ENCODE data around the gene TM9SF4. TPM values are rescaled to one million over a fixed set of nuclear protein-coding genes. Genes with fewer than 3 reads are reported as not detected.
"Not testable (repeated sequence)": the region's sequence is repeated elsewhere in the genome, so short reads cannot be mapped to it uniquely, and the experiment has no call there.

TM9SF4 gene
- polyA plus RNA-seq, 6 donors from 2014 or later, result 28.4 to 44.0 (median 31.6) TPM

GRCh38 chr20:32110727-32111126 is 1.2 kb downstream of the TM9SF4 start:
- H3K4me1 Mint-ChIP-seq, result peaks cover 40 to 42% (median 41%) of the 10 kb centered on the region in 3 donors
- no peaks in the 10 kb centered on the region for H3K27me3 Mint-ChIP-seq
- DNase-seq (no peak), ATAC-seq (ENCODE audit: low read depth in 2 of 2) (no peak)
- H3K9me3 Mint-ChIP-seq, result peaks cover 0 to 1% (median 0%) of the 10 kb centered on the region in 7 donors
- H3K36me3 Mint-ChIP-seq, result no peaks in the 10 kb centered on the region
- H3K27ac Mint-ChIP-seq, result peak overlapping the region in 5 of 6 donors; percentile 39 to 100 (median 100)
- peak overlapping the region; percentile 77 to 100 (median 97) for H3K4me3 Mint-ChIP-seq

- H3K36me3 Mint-ChIP-seq, result no peaks in the 10 kb centered on the region
- peaks cover 0 to 1% (median 0%) of the 10 kb centered on the region in 7 donors for H3K9me3 Mint-ChIP-seq
- ATAC-seq (ENCODE audit: low read depth in 2 of 2), result no peak
- H3K27ac Mint-ChIP-seq, result peak overlapping the region in 4 of 6 donors; percentile 15 to 100 (median 66)
- DNase-seq, result no peak
- H3K27me3 Mint-ChIP-seq, result no peaks in the 10 kb centered on the region
- H3K4me3 Mint-ChIP-seq, result peak overlapping the region in 7 of 8 donors; percentile 1 to 100 (median 96)
- peaks cover 41 to 43% (median 42%) of the 10 kb centered on the region in 3 donors for H3K4me1 Mint-ChIP-seq
Observed at GRCh38 chr20:32111156-32111686, 1.7 kb downstream of the TM9SF4 start.

GRCh38 chr20:32111753-32112152 is 2.2 kb downstream of the TM9SF4 start:
- no peaks in the 10 kb centered on the region for H3K36me3 Mint-ChIP-seq

GRCh38 chr20:32112841-32113240 is 3.3 kb downstream of the TM9SF4 start:
- Mint-ChIP-seq H3K9me3 (peaks cover 0 to 1% (median 0%) of the 10 kb centered on the region in 7 donors), H3K4me3 (peak overlapping the region in 1 of 8 donors; percentile 58), H3K27ac (no peak overlapping the region), H3K4me1 (peaks cover 49 to 54% (median 52%) of the 10 kb centered on the region in 3 donors), H3K36me3 (no peaks in the 10 kb centered on the region), H3K27me3 (no peaks in the 10 kb centered on the region)
- DNase-seq, result no peak
- no peak for ATAC-seq (ENCODE audit: low read depth in 2 of 2)

More at GRCh38 chr20:32111753-32112152, 2.2 kb downstream of the TM9SF4 start:
- no peak for ATAC-seq (ENCODE audit: low read depth in 2 of 2)
- H3K9me3 Mint-ChIP-seq, result peaks cover 0 to 1% (median 0%) of the 10 kb centered on the region in 7 donors
- H3K27ac Mint-ChIP-seq, result peak overlapping the region in 3 of 6 donors; percentile 0 to 88 (median 57)
- H3K27me3 Mint-ChIP-seq, result no peaks in the 10 kb centered on the region
- H3K4me3 Mint-ChIP-seq, result peak overlapping the region in 4 of 8 donors; percentile 12 to 96 (median 72)
- DNase-seq, result no peak
- peaks cover 46 to 48% (median 46%) of the 10 kb centered on the region in 3 donors for H3K4me1 Mint-ChIP-seq

- no peak for ATAC-seq (ENCODE audit: low read depth in 2 of 2)
- peaks cover 0 to 1% (median 0%) of the 10 kb centered on the region in 7 donors for H3K9me3 Mint-ChIP-seq
- H3K27ac Mint-ChIP-seq, result no peak overlapping the region
- no peaks in the 10 kb centered on the region for H3K36me3 Mint-ChIP-seq
- no peak for DNase-seq
- peaks cover 49 to 54% (median 52%) of the 10 kb centered on the region in 3 donors for H3K4me1 Mint-ChIP-seq
- H3K4me3 Mint-ChIP-seq, result peak overlapping the region in 1 of 8 donors; percentile 58
- no peaks in the 10 kb centered on the region for H3K27me3 Mint-ChIP-seq
Observed at GRCh38 chr20:32113591-32114260, 4.2 kb downstream of the TM9SF4 start.

GRCh38 chr20:32114305-32114960 is 4.9 kb downstream of the TM9SF4 start:
- no peak for DNase-seq
- no peak for ATAC-seq (ENCODE audit: low read depth in 2 of 2)
- peak overlapping the region in 2 of 6 donors; percentile 38 to 79 for H3K27ac Mint-ChIP-seq
- H3K4me3 Mint-ChIP-seq, result peak overlapping the region in 1 of 8 donors; percentile 61
- peaks cover 49 to 54% (median 52%) of the 10 kb centered on the region in 3 donors for H3K4me1 Mint-ChIP-seq
- no peaks in the 10 kb centered on the region for H3K36me3 Mint-ChIP-seq
- peaks cover 0 to 1% (median 0%) of the 10 kb centered on the region in 7 donors for H3K9me3 Mint-ChIP-seq
- no peaks in the 10 kb centered on the region for H3K27me3 Mint-ChIP-seq

- H3K4me3 Mint-ChIP-seq, result peak overlapping the region in 1 of 8 donors; percentile 20
- H3K9me3 Mint-ChIP-seq, result no peaks in the 10 kb centered on the region
- peak overlapping the region in 1 of 6 donors; percentile 14 for H3K27ac Mint-ChIP-seq
- DNase-seq, result no peak
- H3K4me1 Mint-ChIP-seq, result peaks cover 45 to 49% (median 47%) of the 10 kb centered on the region in 3 donors
- H3K27me3 Mint-ChIP-seq, result no peaks in the 10 kb centered on the region
- ATAC-seq (ENCODE audit: low read depth in 2 of 2), result no peak
- no peaks in the 10 kb centered on the region for H3K36me3 Mint-ChIP-seq
Observed at GRCh38 chr20:32115211-32115767, 5.8 kb downstream of the TM9SF4 start.

- ATAC-seq (ENCODE audit: low read depth in 2 of 2) (no peak), DNase-seq (no peak)
- no peak overlapping the region for H3K27ac Mint-ChIP-seq
- peaks cover 41 to 49% (median 42%) of the 10 kb centered on the region in 3 donors for H3K4me1 Mint-ChIP-seq
- no peaks in the 10 kb centered on the region for H3K27me3 Mint-ChIP-seq
- H3K4me3 Mint-ChIP-seq, result peak overlapping the region in 1 of 8 donors; percentile 16
- no peaks in the 10 kb centered on the region for H3K9me3 Mint-ChIP-seq
- no peaks in the 10 kb centered on the region for H3K36me3 Mint-ChIP-seq
Observed at GRCh38 chr20:32116079-32116521, 6.6 kb downstream of the TM9SF4 start.

- not testable (repeated sequence) for H3K9me3 Mint-ChIP-seq; H3K36me3 Mint-ChIP-seq; ATAC-seq (ENCODE audit: low read depth in 2 of 2); H3K27me3 Mint-ChIP-seq; DNase-seq
- Mint-ChIP-seq H3K27ac (peak overlapping the region in 3 of 6 donors; percentile 47 to 67 (median 59)), H3K4me3 (peak overlapping the region in 1 of 8 donors; percentile 16), H3K4me1 (peaks cover 35 to 42% (median 36%) of the 10 kb centered on the region in 3 donors)
Observed at GRCh38 chr20:32116796-32117195, 7.3 kb downstream of the TM9SF4 start.

- not testable (repeated sequence) for H3K27ac Mint-ChIP-seq; H3K4me3 Mint-ChIP-seq; H3K36me3 Mint-ChIP-seq; H3K9me3 Mint-ChIP-seq; ATAC-seq (ENCODE audit: low read depth in 2 of 2); DNase-seq; H3K27me3 Mint-ChIP-seq
- H3K4me1 Mint-ChIP-seq, result peaks cover 25 to 34% (median 30%) of the 10 kb centered on the region in 3 donors
Observed at GRCh38 chr20:32118427-32118826, 8.9 kb downstream of the TM9SF4 start.

- Mint-ChIP-seq H3K4me3 (no peak overlapping the region), H3K27me3 (no peaks in the 10 kb centered on the region), H3K27ac (no peak overlapping the region), H3K36me3 (peaks cover 0 to 5% of the 10 kb centered on the region in 2 donors), H3K4me1 (peaks cover 14 to 26% (median 20%) of the 10 kb centered on the region in 3 donors), H3K9me3 (no peaks in the 10 kb centered on the region)
- no peak for ATAC-seq (ENCODE audit: low read depth in 2 of 2)
- DNase-seq, result no peak
Observed at GRCh38 chr20:32119734-32120133, 10.2 kb downstream of the TM9SF4 start.

- H3K27ac Mint-ChIP-seq; DNase-seq; H3K9me3 Mint-ChIP-seq; H3K36me3 Mint-ChIP-seq; H3K27me3 Mint-ChIP-seq; H3K4me3 Mint-ChIP-seq; ATAC-seq (ENCODE audit: low read depth in 2 of 2): not testable (repeated sequence)
- H3K4me1 Mint-ChIP-seq, result peaks cover 8 to 20% (median 10%) of the 10 kb centered on the region in 3 donors
Observed at GRCh38 chr20:32121908-32122307, 12.4 kb downstream of the TM9SF4 start.

- Mint-ChIP-seq H3K27me3 (no peaks in the 10 kb centered on the region), H3K4me1 (peaks cover 6 to 20% (median 7%) of the 10 kb centered on the region in 3 donors)
Observed at GRCh38 chr20:32123088-32123487, 13.6 kb downstream of the TM9SF4 start.

More at GRCh38 chr20:32123088-32123487, 13.6 kb downstream of the TM9SF4 start:
- no peak overlapping the region for H3K4me3 Mint-ChIP-seq
- no peak overlapping the region for H3K27ac Mint-ChIP-seq
- peaks cover 0 to 5% of the 10 kb centered on the region in 2 donors for H3K36me3 Mint-ChIP-seq
- no peak for ATAC-seq (ENCODE audit: low read depth in 2 of 2)
- H3K9me3 Mint-ChIP-seq, result no peaks in the 10 kb centered on the region
- no peak for DNase-seq
